Forelimb muscle (tissue), 1 donor: ENCODE measurements around the gene RNF214. TPM values are rescaled to one million over a fixed set of nuclear protein-coding genes. Genes with fewer than 3 reads are reported as not detected.
"Not testable (repeated sequence)": the region's sequence is repeated elsewhere in the genome, so short reads cannot be mapped to it uniquely, and the experiment has no call there.

ENCODE experiments used
- DNase-seq: peaks from one replicate; pipeline ENCODE4 v3.0.0-alpha.2; 2013; ENCODE audit warnings: low read depth
- polyA plus RNA-seq: library from polyadenylated mRNA; unstranded; fragments of 120-200 nt; gene quantifications from one replicate; pipeline ENCODE4 v1.2.1, GENCODE V29; 2013; ENCODE audit not compliant: insufficient read length

Gene RNF214
- polyA plus RNA-seq = 17.8 TPM

DNA sequence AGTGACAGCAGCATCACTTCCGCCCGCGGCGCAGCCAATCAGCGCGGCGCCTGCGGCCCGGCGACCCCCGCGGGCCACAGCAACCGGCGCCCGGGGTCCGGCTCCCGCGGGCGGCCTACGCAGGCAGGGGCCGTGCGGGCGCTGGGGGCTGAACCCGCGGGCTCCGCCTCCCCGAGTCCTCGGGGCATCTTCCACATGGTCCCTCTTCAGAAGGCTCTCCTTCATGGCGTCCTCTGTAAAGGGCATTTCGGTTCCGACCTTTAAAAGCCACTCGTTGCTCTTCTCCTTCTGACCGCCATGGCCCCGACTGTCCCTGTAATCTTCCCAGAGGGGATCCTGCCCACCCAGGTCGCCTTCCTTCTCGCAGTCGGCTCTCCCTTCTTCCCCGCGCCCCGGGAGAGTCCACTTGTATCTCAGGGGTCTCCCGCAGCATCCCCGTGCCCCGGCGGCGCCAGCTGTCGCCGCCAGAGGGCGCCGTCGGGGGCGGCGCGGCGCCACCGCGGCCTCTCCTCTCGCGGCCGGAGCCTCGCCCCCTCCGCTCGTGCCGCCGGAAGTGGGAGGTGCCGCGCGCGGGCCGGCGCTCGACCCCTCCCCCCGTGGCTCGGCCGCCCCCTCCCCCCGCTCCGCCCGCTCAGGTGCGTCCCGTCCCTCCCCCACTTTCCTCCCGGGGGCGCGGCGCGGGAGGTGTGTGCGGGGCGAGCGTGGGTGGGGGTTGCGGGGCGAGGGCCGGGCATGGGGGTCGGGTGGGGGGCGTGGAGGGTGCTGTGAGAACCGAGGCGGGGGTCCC, at the start of gene RNF214:
Gene RNF214, plus strand, starts transcription at position 580 of the 787 bp plus-strand sequence. CDS start 1,602 bp downstream, outside the sequence.
- no peak for DNase-seq

DNA sequence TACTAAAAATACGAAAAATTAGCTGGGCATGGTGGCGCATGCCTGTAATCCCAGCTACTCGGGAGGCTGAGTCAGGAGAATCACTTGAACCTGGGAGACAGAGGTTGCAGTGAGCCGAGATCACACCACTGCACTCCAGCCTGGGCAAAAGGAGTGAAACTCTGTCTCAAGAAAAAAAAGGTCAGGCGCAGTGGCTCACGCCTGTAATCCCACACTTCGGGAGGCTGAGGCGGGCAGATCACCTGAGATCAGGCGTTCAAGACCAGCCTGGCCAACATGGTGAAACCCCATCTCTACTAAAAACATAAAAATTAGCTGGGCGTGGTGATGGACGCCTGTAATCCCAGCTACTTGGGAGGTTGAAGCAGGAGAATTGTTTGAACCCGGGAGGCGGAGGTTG, 49.3 kb upstream of the RNF214 start:
- DNase-seq = not testable (repeated sequence)

DNA sequence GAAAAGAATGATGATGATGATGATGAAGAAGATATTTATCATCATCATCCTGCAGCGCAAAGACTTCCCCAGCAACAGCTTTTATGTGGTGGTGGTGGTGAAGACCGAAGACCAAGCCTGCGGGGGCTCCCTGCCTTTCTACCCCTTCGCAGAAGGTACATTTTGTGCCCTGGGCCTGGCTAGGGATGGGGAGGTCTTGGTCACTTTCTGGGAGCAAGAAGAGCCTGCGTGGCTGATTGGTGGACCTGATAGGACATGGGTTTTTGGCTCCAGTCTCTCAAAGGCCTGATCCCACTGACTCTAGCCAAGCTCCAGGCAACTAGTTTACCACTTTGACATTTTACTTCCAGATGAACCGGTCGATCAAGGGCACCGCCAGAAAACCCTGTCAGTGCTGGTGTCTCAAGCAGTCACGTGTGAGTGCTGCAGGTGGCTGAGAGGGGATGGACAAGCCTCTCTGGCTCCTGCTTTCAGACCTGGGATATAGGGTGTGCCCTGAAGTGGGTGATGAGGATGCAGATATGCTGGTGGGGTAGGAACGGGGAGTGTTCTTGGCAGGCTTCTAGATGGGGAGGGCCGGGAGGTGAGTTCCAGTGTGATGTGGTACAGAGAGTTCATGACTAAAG, 48.6 kb upstream of the RNF214 start:
- DNase-seq = no peak

DNA sequence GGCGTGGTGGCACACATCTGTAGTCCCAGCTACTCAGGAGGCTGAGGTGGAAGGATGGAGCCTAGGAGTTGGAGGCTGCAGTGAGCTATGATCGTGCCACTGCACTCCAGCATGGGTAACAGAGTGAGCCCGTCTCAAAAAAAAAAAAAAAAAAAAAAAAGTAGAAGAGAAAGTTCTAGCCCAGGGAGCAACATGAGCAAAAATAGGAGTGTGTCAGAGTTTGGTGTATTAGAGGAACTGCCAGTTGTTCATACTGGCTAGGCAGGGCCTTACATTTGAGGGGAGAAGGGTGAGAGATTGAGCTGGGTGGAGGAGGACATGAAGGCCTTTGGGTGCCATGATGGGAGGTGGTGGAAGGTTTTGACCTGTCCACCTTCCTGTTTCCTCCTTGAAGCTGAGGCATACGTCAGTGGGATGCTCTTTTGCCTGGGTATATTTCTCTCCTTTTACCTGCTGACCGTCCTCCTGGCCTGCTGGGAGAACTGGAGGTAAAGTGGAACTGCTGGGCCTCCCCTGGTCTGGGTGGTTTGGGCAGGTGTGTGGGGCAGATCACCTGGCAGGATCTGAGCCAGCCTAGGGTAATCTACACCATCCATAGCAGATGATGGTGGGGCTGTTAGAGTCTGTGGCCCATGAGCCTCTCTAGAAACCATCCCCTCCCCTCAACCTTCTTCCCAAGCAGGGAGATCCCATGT, 46.6 kb upstream of the RNF214 start:
- DNase-seq = no peak

DNA sequence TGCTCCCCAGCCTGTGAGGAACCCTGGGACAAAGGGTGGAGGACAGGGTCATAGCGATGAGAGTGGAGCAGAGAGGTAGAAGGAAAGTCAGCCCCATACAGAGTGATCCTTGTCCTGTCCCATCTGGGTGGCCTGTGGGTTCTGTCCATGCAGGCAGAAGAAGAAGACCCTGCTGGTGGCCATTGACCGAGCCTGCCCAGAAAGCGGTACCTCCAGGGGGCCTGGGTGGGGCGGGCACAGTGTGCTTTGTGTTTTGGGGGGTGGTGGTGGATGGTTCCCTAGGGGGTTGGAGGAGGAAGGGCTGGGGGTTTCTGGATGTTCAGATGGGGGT, 46.1 kb upstream of the RNF214 start:
- no peak for DNase-seq

DNA sequence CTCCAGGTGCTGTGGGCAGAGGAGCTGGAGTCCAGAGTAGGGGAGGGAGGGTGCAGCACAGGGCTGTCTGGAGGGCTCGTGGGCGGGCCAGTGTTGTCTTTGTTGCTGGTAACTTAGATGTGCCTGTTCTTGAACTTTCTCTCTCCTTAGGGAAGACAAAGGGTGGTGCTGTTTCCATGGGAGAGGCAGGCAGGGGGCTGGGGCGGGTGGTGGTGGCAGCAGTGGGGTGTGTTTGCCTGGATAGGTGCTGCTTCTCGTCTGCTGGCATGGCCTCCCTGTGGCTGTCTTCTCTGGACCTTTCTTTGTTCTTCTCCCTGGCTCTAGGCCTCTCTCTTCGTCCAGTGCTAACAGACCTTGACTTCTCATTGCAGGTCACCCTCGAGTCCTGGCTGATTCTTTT, 45.5 kb upstream of the RNF214 start:
- no peak for DNase-seq

DNA sequence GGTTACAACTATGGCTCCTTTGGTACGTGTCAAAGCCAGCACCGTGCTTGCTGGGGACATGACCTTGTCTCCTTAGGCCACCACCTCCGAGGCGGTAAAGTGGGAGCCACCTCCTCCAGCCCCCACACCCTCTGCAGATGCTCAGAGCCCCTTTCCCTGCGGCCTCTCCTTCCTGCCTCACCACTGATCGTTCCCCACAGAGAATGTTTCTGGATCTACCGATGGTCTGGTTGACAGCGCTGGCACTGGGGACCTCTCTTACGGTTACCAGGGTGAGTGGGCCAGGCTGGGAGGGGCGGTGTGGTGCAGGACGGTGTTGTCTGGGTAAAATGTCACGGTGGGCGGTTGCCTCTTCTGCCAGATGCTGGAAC, 45.1 kb upstream of the RNF214 start:
- no peak for DNase-seq

DNA sequence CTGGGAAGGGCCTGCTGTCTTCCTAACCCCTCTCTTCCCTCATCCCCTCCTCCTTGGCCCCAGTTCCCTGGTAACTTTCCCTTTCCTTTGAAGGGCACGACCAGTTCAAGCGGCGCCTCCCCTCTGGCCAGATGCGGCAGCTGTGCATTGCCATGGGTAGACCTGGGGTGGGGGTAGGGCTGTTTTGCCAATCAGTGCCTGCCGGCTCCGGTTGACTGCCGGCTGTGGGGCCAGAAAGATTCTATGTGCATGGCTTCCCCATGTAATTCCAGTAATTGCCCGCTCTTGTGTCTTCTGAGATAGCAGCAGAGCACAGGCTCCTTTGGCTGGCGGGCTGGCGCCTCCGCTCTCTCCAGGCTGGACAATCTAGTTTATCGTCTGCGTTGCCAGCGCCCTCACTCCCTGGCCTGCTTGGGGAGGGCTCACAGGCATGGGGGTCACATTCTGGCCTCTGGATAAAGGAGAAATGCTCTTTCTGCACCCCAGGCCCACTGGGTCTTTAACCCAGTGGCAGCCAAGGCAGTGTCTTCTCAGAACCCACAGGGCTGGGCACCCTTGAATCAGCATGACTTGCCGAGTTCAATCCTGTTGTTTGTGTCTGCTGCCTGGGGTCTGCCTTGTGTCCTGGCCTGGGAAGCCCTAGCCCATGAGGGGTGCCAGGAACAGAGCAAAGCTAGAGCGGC, 44.5 kb upstream of the RNF214 start:
- no peak for DNase-seq

DNA sequence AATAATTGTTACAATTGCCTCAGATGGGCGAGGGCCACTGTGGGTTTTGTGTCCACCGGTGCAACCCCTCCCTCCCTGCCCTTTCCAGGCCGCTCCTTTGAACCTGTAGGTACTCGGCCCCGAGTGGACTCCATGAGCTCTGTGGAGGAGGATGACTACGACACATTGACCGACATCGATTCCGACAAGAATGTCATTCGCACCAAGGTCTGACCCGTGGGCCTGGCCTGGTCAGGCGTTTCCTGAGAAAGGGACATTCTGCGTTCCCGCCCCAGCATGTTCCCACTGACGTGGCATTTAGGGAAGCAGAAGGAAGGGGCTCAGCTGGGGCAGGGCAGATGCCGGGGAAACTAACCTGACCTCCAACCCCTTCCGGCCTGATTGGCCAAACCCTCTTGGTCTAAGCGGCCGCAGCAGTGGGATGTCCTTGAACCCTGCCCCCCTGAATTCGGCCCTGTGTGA, 43.8 kb upstream of the RNF214 start:
- no peak for DNase-seq

DNA sequence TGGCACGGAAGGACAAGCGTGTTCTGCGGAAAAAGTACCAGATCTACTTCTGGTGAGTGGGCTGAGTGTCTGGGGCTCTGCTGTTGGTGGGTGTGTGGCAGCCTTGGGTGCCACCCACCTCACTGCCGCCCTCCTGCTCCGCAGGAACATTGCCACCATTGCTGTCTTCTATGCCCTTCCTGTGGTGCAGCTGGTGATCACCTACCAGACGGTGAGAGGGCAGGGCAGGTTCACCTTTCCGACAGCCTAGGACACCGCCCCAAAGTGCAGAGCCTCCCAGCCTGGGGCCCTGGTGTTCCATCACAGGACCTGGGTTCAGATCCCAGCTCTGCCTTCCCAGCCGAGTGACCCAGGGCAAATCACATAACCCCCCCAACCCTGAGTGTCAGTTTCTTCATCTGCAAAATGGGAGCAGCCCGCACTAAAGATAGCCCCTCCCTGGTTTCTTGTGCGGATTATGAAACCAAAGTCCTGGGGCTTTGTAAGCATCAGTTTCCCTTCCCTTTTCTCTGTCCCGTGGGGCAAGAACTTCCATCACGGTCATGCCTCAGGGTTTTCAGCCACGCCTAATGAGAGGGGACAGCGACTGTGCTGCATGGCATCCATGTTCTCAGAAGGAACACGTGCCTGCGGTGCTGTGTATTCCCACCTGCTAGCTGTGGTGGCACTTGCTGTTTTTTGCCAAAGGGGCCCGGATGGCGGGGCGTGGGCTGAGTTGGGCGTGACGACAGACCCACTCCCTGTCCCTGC, 43.1 kb upstream of the RNF214 start:
- no peak for DNase-seq

DNA sequence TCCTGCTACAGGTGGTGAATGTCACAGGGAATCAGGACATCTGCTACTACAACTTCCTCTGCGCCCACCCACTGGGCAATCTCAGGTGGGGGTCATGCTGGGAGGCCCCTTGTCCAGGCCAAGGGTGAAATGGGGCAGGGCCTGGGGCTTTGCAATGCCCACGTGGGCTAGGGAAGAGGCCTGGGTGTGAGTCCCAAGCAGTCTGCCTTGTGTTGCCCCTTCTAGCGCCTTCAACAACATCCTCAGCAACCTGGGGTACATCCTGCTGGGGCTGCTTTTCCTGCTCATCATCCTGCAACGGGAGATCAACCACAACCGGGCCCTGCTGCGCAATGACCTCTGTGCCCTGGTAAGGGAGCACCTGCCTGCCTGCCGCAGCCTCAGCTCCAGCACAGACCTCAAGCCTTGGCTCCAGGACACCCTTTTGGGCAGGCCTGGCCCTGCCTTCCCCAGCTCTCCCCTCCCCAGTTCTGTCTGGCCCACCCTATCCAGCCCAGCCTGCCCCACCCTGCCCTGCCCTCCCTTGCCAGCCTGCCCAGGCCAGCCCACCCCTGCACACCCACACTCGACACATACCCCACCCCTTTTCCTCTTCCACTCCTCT, 42.4 kb upstream of the RNF214 start:
- DNase-seq = no peak

DNA sequence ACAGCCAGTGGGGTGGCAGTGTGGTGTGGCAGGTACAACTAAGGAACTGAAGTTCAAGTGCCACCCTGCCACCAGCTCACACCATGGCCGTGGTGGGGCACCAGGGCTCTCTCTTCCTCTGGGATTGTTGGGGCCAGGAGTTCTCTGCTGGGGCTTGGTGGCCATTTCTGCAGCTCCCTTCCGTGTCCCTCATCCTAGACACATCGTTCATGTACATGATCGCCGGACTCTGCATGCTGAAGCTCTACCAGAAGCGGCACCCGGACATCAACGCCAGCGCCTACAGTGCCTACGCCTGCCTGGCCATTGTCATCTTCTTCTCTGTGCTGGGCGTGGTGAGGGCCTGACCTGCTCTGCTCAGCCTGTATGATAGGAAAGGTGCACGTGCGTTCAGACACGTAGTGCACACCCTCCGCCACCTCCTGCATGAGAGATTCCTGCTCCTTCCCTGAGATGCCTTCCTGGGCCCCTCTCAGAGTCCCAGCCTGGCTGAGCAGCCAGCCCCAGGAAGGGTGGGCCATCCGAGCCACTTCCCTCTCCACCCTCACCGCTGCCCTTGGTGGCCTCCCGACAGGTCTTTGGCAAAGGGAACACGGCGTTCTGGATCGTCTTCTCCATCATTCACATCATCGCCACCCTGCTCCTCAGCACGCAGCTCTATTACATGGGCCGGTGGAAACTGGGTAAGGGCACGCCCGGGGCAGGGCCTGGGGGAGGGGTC, 40.6 kb upstream of the RNF214 start:
- DNase-seq = no peak

DNA sequence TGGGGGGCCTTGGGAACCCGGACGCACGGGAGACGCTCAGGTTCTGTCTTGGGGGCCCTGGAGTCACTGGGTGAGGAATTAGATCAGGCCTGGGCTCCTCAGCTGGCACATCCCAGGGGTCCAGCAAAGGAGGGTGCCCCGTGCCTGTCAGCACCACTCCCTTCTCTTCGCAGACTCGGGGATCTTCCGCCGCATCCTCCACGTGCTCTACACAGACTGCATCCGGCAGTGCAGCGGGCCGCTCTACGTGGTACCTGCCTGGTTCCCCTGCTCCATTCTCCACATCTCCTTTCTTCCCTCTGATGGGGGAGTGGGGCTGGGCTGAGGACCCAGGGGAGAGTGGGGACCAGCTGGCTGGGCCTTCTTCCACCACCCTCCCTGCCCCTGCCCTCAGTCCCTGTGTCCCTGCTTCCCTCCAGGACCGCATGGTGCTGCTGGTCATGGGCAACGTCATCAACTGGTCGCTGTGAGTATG, 40.0 kb upstream of the RNF214 start:
- DNase-seq = no peak

DNA sequence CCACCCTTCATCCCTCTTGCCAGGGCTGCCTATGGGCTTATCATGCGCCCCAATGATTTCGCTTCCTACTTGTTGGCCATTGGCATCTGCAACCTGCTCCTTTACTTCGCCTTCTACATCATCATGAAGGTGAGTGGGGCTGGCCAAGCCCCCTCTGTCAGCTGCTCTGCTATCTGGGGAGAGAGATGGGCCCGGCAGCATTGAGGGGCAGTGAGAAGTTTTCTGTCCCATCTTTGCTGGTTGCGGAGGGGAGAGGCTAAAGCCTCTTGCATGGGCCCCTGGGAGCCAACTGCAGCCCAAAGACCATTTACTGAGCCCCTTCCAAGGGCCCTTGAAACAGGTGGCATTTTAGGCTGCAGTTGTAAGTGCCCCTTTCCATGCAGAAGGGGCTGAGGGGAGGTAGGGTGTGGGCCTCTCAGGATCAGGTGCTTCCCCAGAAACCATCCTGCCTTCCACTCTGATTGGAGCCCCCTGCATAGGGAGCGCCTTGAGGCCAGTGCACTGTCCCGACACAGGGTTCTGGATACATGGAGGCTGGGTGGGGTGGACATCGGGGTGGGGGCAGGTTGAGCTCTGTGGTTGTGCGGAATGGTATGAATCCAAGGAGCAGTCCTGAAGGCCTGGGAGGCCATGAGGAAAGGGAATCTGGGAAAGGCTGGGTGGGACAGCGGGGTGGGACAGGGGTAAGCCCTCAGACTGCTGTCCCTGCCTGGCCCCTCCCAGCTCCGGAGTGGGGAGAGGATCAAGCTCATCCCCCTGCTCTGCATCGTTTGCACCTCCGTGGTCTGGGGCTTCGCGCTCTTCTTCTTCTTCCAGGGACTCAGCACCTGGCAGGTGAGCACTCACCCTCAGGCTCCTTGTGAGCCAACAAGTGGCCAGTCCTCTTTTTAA, 39.1 kb upstream of the RNF214 start:
- DNase-seq = no peak

DNA sequence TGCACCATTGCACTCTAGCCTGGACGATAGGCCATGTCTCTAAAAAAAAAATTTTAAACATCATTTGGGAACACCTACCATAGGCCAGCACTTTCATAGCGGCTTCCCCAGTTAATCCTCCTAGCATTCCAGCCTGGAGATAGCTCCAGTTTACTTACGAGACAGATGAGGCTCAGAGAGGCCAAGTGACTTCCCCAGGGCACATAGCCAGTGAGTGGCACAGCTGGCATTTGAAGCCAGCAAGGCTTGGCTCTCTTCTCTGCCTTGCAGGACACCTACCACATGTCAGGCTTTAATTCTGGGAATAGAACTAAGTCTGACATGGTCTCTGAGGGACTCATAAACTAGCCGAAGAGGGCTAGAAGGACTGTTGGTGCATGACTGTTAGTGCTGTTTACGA, 38.2 kb upstream of the RNF214 start:
- DNase-seq = no peak

DNA sequence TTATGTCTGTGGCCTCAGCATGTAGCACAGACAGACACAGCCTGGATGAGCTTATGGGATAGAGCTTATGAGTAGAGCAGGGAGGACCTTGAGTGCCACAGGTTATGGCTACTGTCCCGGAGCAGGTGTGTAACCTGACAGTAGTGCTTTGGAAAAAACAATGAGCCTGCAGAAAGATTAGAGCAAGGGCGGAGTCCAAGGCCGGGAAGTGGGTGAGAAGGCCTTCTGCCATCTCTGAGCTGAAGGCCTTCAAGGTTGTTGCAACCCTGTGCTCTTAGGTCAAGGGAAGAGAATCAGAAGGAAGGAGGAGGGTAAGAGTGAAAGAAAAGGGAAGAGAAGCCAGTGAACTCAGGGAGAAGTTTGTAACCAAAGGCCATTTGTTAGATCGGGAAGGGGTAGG, 37.2 kb upstream of the RNF214 start:
- DNase-seq = no peak

DNA sequence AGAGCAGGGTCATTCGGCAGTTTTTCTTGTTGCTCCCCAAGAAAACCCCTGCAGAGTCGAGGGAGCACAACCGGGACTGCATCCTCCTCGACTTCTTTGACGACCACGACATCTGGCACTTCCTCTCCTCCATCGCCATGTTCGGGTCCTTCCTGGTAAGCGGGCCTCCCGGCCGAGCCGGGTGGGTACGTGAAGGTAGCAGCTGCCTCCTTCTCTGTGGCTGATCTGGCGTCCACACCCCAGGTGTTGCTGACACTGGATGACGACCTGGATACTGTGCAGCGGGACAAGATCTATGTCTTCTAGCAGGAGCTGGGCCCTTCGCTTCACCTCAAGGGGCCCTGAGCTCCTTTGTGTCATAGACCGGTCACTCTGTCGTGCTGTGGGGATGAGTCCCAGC, 36.7 kb upstream of the RNF214 start:
- DNase-seq = no peak

DNA sequence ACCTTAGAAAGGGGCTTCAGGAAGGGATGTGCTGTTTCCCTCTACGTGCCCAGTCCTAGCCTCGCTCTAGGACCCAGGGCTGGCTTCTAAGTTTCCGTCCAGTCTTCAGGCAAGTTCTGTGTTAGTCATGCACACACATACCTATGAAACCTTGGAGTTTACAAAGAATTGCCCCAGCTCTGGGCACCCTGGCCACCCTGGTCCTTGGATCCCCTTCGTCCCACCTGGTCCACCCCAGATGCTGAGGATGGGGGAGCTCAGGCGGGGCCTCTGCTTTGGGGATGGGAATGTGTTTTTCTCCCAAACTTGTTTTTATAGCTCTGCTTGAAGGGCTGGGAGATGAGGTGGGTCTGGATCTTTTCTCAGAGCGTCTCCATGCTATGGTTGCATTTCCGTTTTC, 35.5 kb upstream of the RNF214 start:
- no peak for DNase-seq
